Neural progenitor cell (in vitro differentiated cells): ENCODE data around the gene HTR1B. TPM values are rescaled to one million over a fixed set of nuclear protein-coding genes. Genes with fewer than 3 reads are reported as not detected.

Source experiments
- DNase-seq: peaks from one replicate; pipeline ENCODE4 v3.0.0-alpha.2; 2016; ENCODE audit warnings: low spot score
- H2AFZ ChIP-seq: fragments of 200-600 bp; sonication (generic); replicated peaks from 2 replicates; pipeline ENCODE4 v1.6.1; 2016; ENCODE audit warnings: antibody characterized with exemption
- H3F3A ChIP-seq: fragments of 200-600 bp; sonication (generic); 2 replicates; pipeline ENCODE4 v1.6.1; 2016; ENCODE audit warnings: antibody characterized with exemption, low read depth
- H3K27ac ChIP-seq: fragments of 200-600 bp; sonication (generic); 2 replicates; pipeline ENCODE4 v1.5.1; 2016; ENCODE audit warnings: mild to moderate bottlenecking
- H3K27me3 ChIP-seq: fragments of 200-600 bp; sonication (generic); 2 replicates; pipeline ENCODE4 v1.6.1; 2016; ENCODE audit warnings: mild to moderate bottlenecking, moderate library complexity
- H3K36me3 ChIP-seq: fragments of 200-600 bp; sonication (generic); 2 replicates; pipeline ENCODE4 v1.5.1; 2016
- H3K4me1 ChIP-seq: fragments of 200-600 bp; sonication (generic); 2 replicates; pipeline ENCODE4 v1.6.1; 2016; ENCODE audit warnings: mixed run types
- H3K4me2 ChIP-seq: fragments of 200-600 bp; sonication (generic); 2 replicates; pipeline ENCODE4 v1.6.1; 2016
- H3K4me3 ChIP-seq: fragments of 200-600 bp; sonication (generic); 2 replicates; pipeline ENCODE4 v1.5.1; 2016
- H3K79me2 ChIP-seq: fragments of 200-600 bp; sonication (generic); 2 replicates; pipeline ENCODE4 v1.6.1; 2016; ENCODE audit warnings: low read depth
- H3K9ac ChIP-seq: fragments of 200-600 bp; sonication (generic); 2 replicates; pipeline ENCODE4 v1.6.1; 2016
- H3K9me3 ChIP-seq: fragments of 200-600 bp; sonication (generic); 2 replicates; pipeline ENCODE4 v1.5.1; 2016; ENCODE audit warnings: low read depth
- H4K20me1 ChIP-seq: fragments of 200-600 bp; sonication (generic); 2 replicates; pipeline ENCODE4 v1.6.1; 2016; ENCODE audit warnings: low read depth
- H3K27ac Mint-ChIP-seq: 3 replicates; pipeline ENCODE4 v1.8.0; 2021; ENCODE audit warnings: mixed read lengths
- H3K27me3 Mint-ChIP-seq: 2 replicates; pipeline ENCODE4 v1.8.0; 2022; ENCODE audit warnings: low read depth, mild to moderate bottlenecking, inconsistent platforms, moderate library complexity, mixed read lengths; ENCODE audit not compliant: insufficient read depth
- H3K36me3 Mint-ChIP-seq: 3 replicates; pipeline ENCODE4 v1.8.0; 2021; ENCODE audit warnings: mixed read lengths
- H3K4me1 Mint-ChIP-seq: 3 replicates; pipeline ENCODE4 v1.8.0; 2021; ENCODE audit warnings: mixed read lengths
- H3K4me3 Mint-ChIP-seq: 3 replicates; pipeline ENCODE4 v1.8.0; 2021; ENCODE audit warnings: mild to moderate bottlenecking, moderate library complexity, mixed read lengths
- H3K9me3 Mint-ChIP-seq: 3 replicates; pipeline ENCODE4 v1.8.0; 2020; ENCODE audit warnings: mixed read lengths
- CTCF ChIP-seq: fragments of 200-600 bp; sonication (generic); IDR thresholded peaks from 2 replicates; pipeline ENCODE4 v1.5.1; 2017; ENCODE audit warnings: antibody characterized with exemption, mild to moderate bottlenecking
- EZH2 ChIP-seq: fragments of 200-600 bp; sonication (generic); IDR thresholded peaks from 2 replicates; pipeline ENCODE4 v1.6.1; 2017; ENCODE audit warnings: antibody characterized with exemption, mild to moderate bottlenecking, moderate library complexity
- EZH2phosphoT487 ChIP-seq: fragments of 200-600 bp; sonication (generic); IDR thresholded peaks from 2 replicates; pipeline ENCODE4 v1.6.1; 2017; ENCODE audit warnings: antibody characterized with exemption
- total RNA-seq: library from RNA; depleted of rRNA; stranded (reverse); fragments of >200 nt; gene quantifications from 2 replicates; pipeline ENCODE4 v1.2.3, GENCODE V29; 2015; ENCODE audit warnings: low replicate concordance

The HTR1B gene
- total RNA-seq, 1 donor from 2014 or later, result not detected

- no peaks in the 10 kb centered on the region for H3K4me1 ChIP-seq
- peaks cover 5% of the 10 kb centered on the region for H3K4me1 Mint-ChIP-seq
- no peak overlapping the region for H3K9ac ChIP-seq
- H3K4me3 Mint-ChIP-seq, result no peak overlapping the region
- H3K4me3 ChIP-seq, result no peak overlapping the region
- no peak overlapping the region for H2AFZ ChIP-seq
- no peaks in the 10 kb centered on the region for H3K79me2 ChIP-seq
- no peaks in the 10 kb centered on the region for H4K20me1 ChIP-seq
- H3K36me3 ChIP-seq, result no peaks in the 10 kb centered on the region
- DNase-seq, result no peak
- no peaks in the 10 kb centered on the region for H3K9me3 ChIP-seq
- H3K27me3 Mint-ChIP-seq, result peaks cover under 1% of the 10 kb centered on the region
- H3K27ac Mint-ChIP-seq, result no peak overlapping the region
- H3K27me3 ChIP-seq, result no peaks in the 10 kb centered on the region
- H3F3A ChIP-seq, result no peaks in the 10 kb centered on the region
- H3K27ac ChIP-seq, result no peak overlapping the region
- H3K4me2 ChIP-seq, result no peak overlapping the region
- H3K36me3 Mint-ChIP-seq, result no peaks in the 10 kb centered on the region
- TF ChIP-seq CTCF (no peak), EZH2 (no peak), EZH2phosphoT487 (no peak)
- no peaks in the 10 kb centered on the region for H3K9me3 Mint-ChIP-seq
These were observed 37.6 kb downstream of the HTR1B start for GRCh38 chr6:77425671-77426070.

- Mint-ChIP-seq H3K9me3 (no peaks in the 10 kb centered on the region), H3K36me3 (no peaks in the 10 kb centered on the region), H3K4me3 (no peak overlapping the region), H3K27ac (no peak overlapping the region), H3K27me3 (peaks cover 2% of the 10 kb centered on the region), H3K4me1 (peaks cover 4% of the 10 kb centered on the region)
- Histone ChIP-seq H3K4me3 (no peak overlapping the region), H3K27ac (no peak overlapping the region), H2AFZ (no peak overlapping the region), H3K4me2 (no peak overlapping the region), H3K9ac (no peak overlapping the region), H3K4me1 (no peaks in the 10 kb centered on the region), H4K20me1 (no peaks in the 10 kb centered on the region), H3K36me3 (no peaks in the 10 kb centered on the region), H3K27me3 (no peaks in the 10 kb centered on the region), H3F3A (no peaks in the 10 kb centered on the region), H3K9me3 (no peaks in the 10 kb centered on the region), H3K79me2 (no peaks in the 10 kb centered on the region)
- TF ChIP-seq CTCF, result no peak
- TF ChIP-seq EZH2phosphoT487, result no peak
- no peak for DNase-seq
These were observed 38.1 kb downstream of the HTR1B start for GRCh38 chr6:77425216-77425615.

- peaks cover 2% of the 10 kb centered on the region for H3K27me3 Mint-ChIP-seq
- Histone ChIP-seq H3K36me3 (no peaks in the 10 kb centered on the region), H3K4me3 (no peak overlapping the region), H3K4me1 (no peaks in the 10 kb centered on the region), H3K9me3 (no peaks in the 10 kb centered on the region), H2AFZ (no peak overlapping the region), H4K20me1 (no peaks in the 10 kb centered on the region), H3K9ac (no peak overlapping the region), H3K27ac (no peak overlapping the region), H3K27me3 (no peaks in the 10 kb centered on the region), H3F3A (no peaks in the 10 kb centered on the region), H3K79me2 (no peaks in the 10 kb centered on the region), H3K4me2 (no peak overlapping the region)
- TF ChIP-seq CTCF, result no peak
- TF ChIP-seq EZH2phosphoT487, result no peak
- TF ChIP-seq EZH2, result no peak
- no peak overlapping the region for H3K27ac Mint-ChIP-seq
- H3K36me3 Mint-ChIP-seq, result no peaks in the 10 kb centered on the region
- no peak overlapping the region for H3K4me3 Mint-ChIP-seq
- DNase-seq, result no peak
- no peaks in the 10 kb centered on the region for H3K9me3 Mint-ChIP-seq
- peaks cover 2% of the 10 kb centered on the region for H3K4me1 Mint-ChIP-seq
These were observed 38.5 kb downstream of the HTR1B start for GRCh38 chr6:77424761-77425160.
